ENCODE results near the gene FAM81A.

FAM81A gene

GRCh38 chr15:59549301-59550185 is 111.6 kb downstream of the FAM81A start:
- no peaks in the 10 kb centered on the region for H3K9me3 ChIP-seq (ENCODE audit: insufficient read depth, low read length)
- H2AFZ ChIP-seq (ENCODE audit: low read depth, low read length), result no peak overlapping the region
- no peak overlapping the region for H3K4me2 ChIP-seq (ENCODE audit: low read length)
- no peak overlapping the region for H3K4me3 ChIP-seq (ENCODE audit: low read length)
- no peaks in the 10 kb centered on the region for H4K20me1 ChIP-seq (ENCODE audit: insufficient read depth, low read length)
- H3K27ac ChIP-seq (ENCODE audit: low read length), result no peak overlapping the region
- H3K27me3 ChIP-seq (ENCODE audit: low read depth, low read length), result no peaks in the 10 kb centered on the region
- no peak overlapping the region for H3K9ac ChIP-seq (ENCODE audit: low read length)
- 0 out of 2 replicates have a peak, but pooled peaks cover 4% of the 10 kb centered on the region for H3K79me2 ChIP-seq (ENCODE audit: low read length)
- H3K4me1 ChIP-seq (ENCODE audit: low read length), result peaks cover 22% of the 10 kb centered on the region
- H3K36me3 ChIP-seq (replicated peaks; ENCODE audit: low read depth, low read length), result peaks cover 9% of the 10 kb centered on the region
- TF ChIP-seq EZH2phosphoT487 (IDR thresholded peaks at IDR 0.05; ENCODE audit: low read depth) (no peak), CTCF (IDR thresholded peaks at IDR 0.05; ENCODE audit: low read depth, low read length) (no peak)

GRCh38 chr15:59550530-59550929 is 112.5 kb downstream of the FAM81A start:
- Histone ChIP-seq H2AFZ (ENCODE audit: low read depth, low read length) (no peak overlapping the region), H3K4me1 (ENCODE audit: low read length) (peaks cover 14% of the 10 kb centered on the region), H3K4me3 (ENCODE audit: low read length) (no peak overlapping the region), H3K4me2 (ENCODE audit: low read length) (no peak overlapping the region), H3K9me3 (ENCODE audit: insufficient read depth, low read length) (no peaks in the 10 kb centered on the region), H3K36me3 (replicated peaks; ENCODE audit: low read depth, low read length) (peaks cover 9% of the 10 kb centered on the region), H3K27ac (ENCODE audit: low read length) (no peak overlapping the region), H3K9ac (ENCODE audit: low read length) (no peak overlapping the region), H3K79me2 (ENCODE audit: low read length) (no peaks in the 10 kb centered on the region), H3K27me3 (ENCODE audit: low read depth, low read length) (no peaks in the 10 kb centered on the region), H4K20me1 (ENCODE audit: insufficient read depth, low read length) (no peaks in the 10 kb centered on the region)
- TF ChIP-seq EZH2phosphoT487 (IDR thresholded peaks at IDR 0.05; ENCODE audit: low read depth), result no peak
- no peak for TF ChIP-seq CTCF (IDR thresholded peaks at IDR 0.05; ENCODE audit: low read depth, low read length)

GRCh38 chr15:59550956-59551355 is 113.0 kb downstream of the FAM81A start:
- no peak overlapping the region for H3K4me3 ChIP-seq (ENCODE audit: low read length)
- H3K79me2 ChIP-seq (ENCODE audit: low read length), result no peaks in the 10 kb centered on the region
- H3K9me3 ChIP-seq (ENCODE audit: insufficient read depth, low read length), result no peaks in the 10 kb centered on the region
- no peak overlapping the region for H2AFZ ChIP-seq (ENCODE audit: low read depth, low read length)
- H3K27me3 ChIP-seq (ENCODE audit: low read depth, low read length), result no peaks in the 10 kb centered on the region
- peaks cover 9% of the 10 kb centered on the region for H3K36me3 ChIP-seq (replicated peaks; ENCODE audit: low read depth, low read length)
- no peaks in the 10 kb centered on the region for H4K20me1 ChIP-seq (ENCODE audit: insufficient read depth, low read length)
- H3K4me2 ChIP-seq (ENCODE audit: low read length), result no peak overlapping the region
- H3K4me1 ChIP-seq (ENCODE audit: low read length), result peaks cover 11% of the 10 kb centered on the region
- no peak overlapping the region for H3K9ac ChIP-seq (ENCODE audit: low read length)
- TF ChIP-seq EZH2phosphoT487 (IDR thresholded peaks at IDR 0.05; ENCODE audit: low read depth), result no peak
- TF ChIP-seq CTCF (IDR thresholded peaks at IDR 0.05; ENCODE audit: low read depth, low read length), result no peak
- no peak overlapping the region for H3K27ac ChIP-seq (ENCODE audit: low read length)

GRCh38 chr15:59553879-59554735 is 116.1 kb downstream of the FAM81A start:
- Histone ChIP-seq H3K79me2 (ENCODE audit: low read length) (no peaks in the 10 kb centered on the region), H3K36me3 (replicated peaks; ENCODE audit: low read depth, low read length) (no peaks in the 10 kb centered on the region), H3K27ac (ENCODE audit: low read length) (no peak overlapping the region), H3K27me3 (ENCODE audit: low read depth, low read length) (no peaks in the 10 kb centered on the region), H3K4me1 (ENCODE audit: low read length) (peaks cover 6% of the 10 kb centered on the region; the same call in 1 of the 2 replicates), H2AFZ (ENCODE audit: low read depth, low read length) (no peak overlapping the region), H3K9me3 (ENCODE audit: insufficient read depth, low read length) (no peaks in the 10 kb centered on the region), H4K20me1 (ENCODE audit: insufficient read depth, low read length) (no peaks in the 10 kb centered on the region), H3K4me3 (ENCODE audit: low read length) (no peak overlapping the region), H3K4me2 (ENCODE audit: low read length) (no peak overlapping the region), H3K9ac (ENCODE audit: low read length) (no peak overlapping the region)
- TF ChIP-seq CTCF (IDR thresholded peaks at IDR 0.05; ENCODE audit: low read depth, low read length) (no peak), EZH2phosphoT487 (IDR thresholded peaks at IDR 0.05; ENCODE audit: low read depth) (no peak)

Data from OCI-LY3 (cell line).